CD14-positive monocyte (primary cell): ENCODE data around the gene MUTYH. TPM values are rescaled to one million over a fixed set of nuclear protein-coding genes. Genes with fewer than 3 reads are reported as not detected.

Experiments
- DNase-seq, 3 donors: peaks; one replicate each; pipeline ENCODE4 v3.0.0-alpha.2; 2011 to 2022
- H2AFZ ChIP-seq: 2 replicates; pipeline ENCODE4 v1.6.0; 2012; ENCODE audit warnings: mild to moderate bottlenecking, low read depth, low read length, inconsistent platforms; ENCODE audit not compliant: insufficient read depth, poor library complexity, severe bottlenecking
- H3K27ac ChIP-seq, 2 donors: 1 replicate in 1 of 2; 2 replicates in 1 of 2; pipeline ENCODE4 v1.5.1; 2012 to 2013; ENCODE audit warnings: low read length in 2 of 2, control low read depth in 1 of 2, inconsistent platforms in 1 of 2, low read depth in 1 of 2, mild to moderate bottlenecking in 1 of 2
- H3K27me3 ChIP-seq, 2 donors: one replicate each; pipeline versions ENCODE4 v1.6.0 to v1.6.1; 2011 to 2013; ENCODE audit warnings: low read length in 2 of 2; ENCODE audit not compliant: control insufficient read depth in 2 of 2, insufficient read depth in 2 of 2
- H3K36me3 ChIP-seq, 2 donors: replicated peaks in 1 of 2; 1 replicate in 1 of 2; 2 replicates in 1 of 2; pipeline versions ENCODE4 v1.5.1 to v1.6.1; 2012 to 2013; ENCODE audit warnings: low read length in 2 of 2, control low read depth in 1 of 2, inconsistent platforms in 1 of 2, mild to moderate bottlenecking in 1 of 2; ENCODE audit not compliant: insufficient read depth in 2 of 2, control insufficient read depth in 1 of 2
- H3K4me1 ChIP-seq, 2 donors: 1 replicate in 1 of 2; 2 replicates in 1 of 2; pipeline versions ENCODE4 v1.5.1 to v1.6.1; 2012 to 2013; ENCODE audit warnings: low read length in 2 of 2, control low read depth in 1 of 2, inconsistent platforms in 1 of 2, mild to moderate bottlenecking in 1 of 2, moderate library complexity in 1 of 2; ENCODE audit not compliant: insufficient read depth in 2 of 2, control insufficient read depth in 1 of 2
- H3K4me2 ChIP-seq: replicated peaks from 2 replicates; pipeline ENCODE3; 2012; ENCODE audit warnings: low read length, moderate library complexity, mild to moderate bottlenecking; ENCODE audit not compliant: poor library complexity, severe bottlenecking; ENCODE audit errors: extremely low read depth
- H3K4me3 ChIP-seq, 3 experiments: fragments of 200-600 bp in 1 of 3; sonication (generic) in 1 of 3; replicated peaks in 1 of 3; 1 replicate in 2 of 3; 2 replicates in 1 of 3; pipeline ENCODE4 v1.5.1; 2011 to 2013; ENCODE audit warnings: low read length in 3 of 3, mild to moderate bottlenecking in 3 of 3, control low read depth in 2 of 3, low read depth in 2 of 3, inconsistent platforms in 1 of 3, moderate library complexity in 1 of 3
- H3K79me2 ChIP-seq: 2 replicates; pipeline ENCODE4 v1.6.0; 2012; ENCODE audit warnings: mild to moderate bottlenecking, control low read depth, inconsistent platforms, low read length, moderate library complexity; ENCODE audit not compliant: insufficient read depth
- H3K9ac ChIP-seq: 2 replicates; pipeline ENCODE4 v1.6.0; 2017; ENCODE audit warnings: low read length, mild to moderate bottlenecking; ENCODE audit not compliant: insufficient read depth, poor library complexity, severe bottlenecking
- H3K9me3 ChIP-seq, 2 donors: replicated peaks in 1 of 2; 1 replicate in 1 of 2; 2 replicates in 1 of 2; pipeline versions ENCODE4 v1.5.1 to v1.6.1; 2012 to 2013; ENCODE audit warnings: low read length in 2 of 2, control low read depth in 1 of 2; ENCODE audit not compliant: control insufficient read depth in 1 of 2, insufficient read depth in 1 of 2
- H4K20me1 ChIP-seq: 2 replicates; pipeline ENCODE4 v1.6.0; 2012; ENCODE audit warnings: mild to moderate bottlenecking, low read length, control low read depth, moderate library complexity; ENCODE audit not compliant: insufficient read depth
- H3K27ac Mint-ChIP-seq, 7 donors: one replicate each; pipeline ENCODE4 v1.8.0; 2020; ENCODE audit warnings: mild to moderate bottlenecking in 7 of 7, mixed read lengths in 7 of 7, moderate library complexity in 6 of 7, inconsistent platforms in 2 of 7
- H3K27me3 Mint-ChIP-seq, 3 donors: one replicate each; pipeline ENCODE4 v1.8.0; 2021 to 2022; ENCODE audit warnings: low read depth in 3 of 3, mild to moderate bottlenecking in 3 of 3, mixed read lengths in 3 of 3, moderate library complexity in 3 of 3, inconsistent platforms in 1 of 3
- H3K36me3 Mint-ChIP-seq, 2 donors: one replicate each; pipeline ENCODE4 v1.8.0; 2020; ENCODE audit warnings: mixed read lengths in 2 of 2, inconsistent platforms in 1 of 2, mild to moderate bottlenecking in 1 of 2
- H3K4me1 Mint-ChIP-seq: one replicate; pipeline ENCODE4 v1.8.0; 2020; ENCODE audit warnings: mild to moderate bottlenecking, mixed read lengths
- H3K4me3 Mint-ChIP-seq, 2 donors: one replicate each; pipeline ENCODE4 v1.8.0; 2020; ENCODE audit warnings: mild to moderate bottlenecking in 2 of 2, mixed read lengths in 2 of 2, moderate library complexity in 1 of 2
- H3K9me3 Mint-ChIP-seq, 7 donors: one replicate each; pipeline ENCODE4 v1.8.0; 2020 to 2022; ENCODE audit warnings: mixed read lengths in 7 of 7, mild to moderate bottlenecking in 6 of 7, moderate library complexity in 6 of 7, inconsistent platforms in 2 of 7
- WGBS: methylation state at CpG from one replicate; pipeline ENCODE4 v1.1.5; 2013; ENCODE audit warnings: missing lambda C conversion rate; ENCODE audit not compliant: insufficient coverage; 5-methylcytosine and 5-hydroxymethylcytosine counted together
- intact Hi-C, 2 donors: fragments of 100-400 bp; cut with micrococcal nuclease; formaldehyde crosslinking; loops; one replicate each; pipeline versions ENCODE4 v1.15.0 to v1.15.1; 2023
- polyA plus RNA-seq, 3 donors: library from polyadenylated mRNA; depleted of rRNA in 1 of 3; unstranded in 2 of 3; stranded (reverse) in 1 of 3; fragments of 300-500 nt in 2 of 3; fragments of >200 nt in 1 of 3; fragmentation: Illumina TruSeq in 2 of 3; gene quantifications; 1 replicate in 2 of 3; 2 replicates in 1 of 3; pipeline ENCODE4 v1.2.3, GENCODE V29; 2012 to 2021
- TF ChIP-seq, protein P1 (sequence below): fragments of 200-600 bp; IDR thresholded peaks from one replicate; pipeline ENCODE4 v1.8.0; 2022; ENCODE audit warnings: antibody characterized with exemption, mild to moderate bottlenecking

MUTYH gene
- polyA plus RNA-seq, 3 donors = 6.7 to 22.9 (median 8.1) TPM

DNA sequence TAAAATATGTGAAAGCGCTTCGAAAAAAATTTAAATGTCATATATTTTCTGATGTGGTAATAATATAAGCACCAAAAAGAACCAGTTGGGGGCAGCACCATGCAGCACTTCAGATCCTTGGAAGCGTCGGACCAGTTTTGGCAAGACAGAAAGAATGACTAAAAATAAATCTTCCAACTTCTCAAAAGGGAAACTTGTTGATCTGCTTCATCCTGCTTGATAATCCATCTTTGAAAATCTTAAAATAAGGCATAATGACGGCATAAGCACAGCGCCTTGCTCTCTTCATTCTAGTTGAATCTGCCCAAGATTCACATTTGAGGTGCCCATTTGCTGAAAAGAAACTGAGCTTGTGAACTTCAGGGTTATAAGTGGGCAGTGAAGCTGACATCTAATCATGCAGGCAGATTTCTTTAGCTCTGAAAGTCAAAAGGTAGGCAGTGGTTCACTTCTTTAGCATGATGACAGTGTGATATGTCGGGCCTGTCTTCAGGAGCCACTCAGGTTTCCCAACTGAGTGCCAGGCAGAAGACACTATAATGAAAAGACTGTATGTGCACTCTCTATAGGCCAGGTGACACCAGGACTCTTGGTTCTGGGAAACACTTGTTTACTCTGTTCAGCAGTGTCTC lies 19.8 kb upstream of the MUTYH start:
- H3K36me3 Mint-ChIP-seq = peaks cover 0 to under 1% of the 10 kb centered on the region in 2 donors
- peak overlapping the region in 5 of 7 donors; percentile 5 to 68 (median 14) for H3K27ac Mint-ChIP-seq
- Histone ChIP-seq H3K9me3 (no peaks in the 10 kb centered on the region), H3K27me3 (no peaks in the 10 kb centered on the region), H3K36me3 (peaks cover 0 to 2% of the 10 kb centered on the region in 2 donors), H4K20me1 (no peaks in the 10 kb centered on the region), H3K9ac (no peak overlapping the region), H3K27ac (no peak overlapping the region), H3K4me2 (peak overlapping the region; percentile 61), H3K4me3 (peak overlapping the region in 1 of 3 experiments; percentile 41), H3K79me2 (no peaks in the 10 kb centered on the region), H3K4me1 (peaks cover 8% of the 10 kb centered on the region in 2 donors), H2AFZ (peak overlapping the region; percentile 64)
- H3K4me3 Mint-ChIP-seq = peak overlapping the region; percentile 29 to 58
- no peaks in the 10 kb centered on the region for H3K27me3 Mint-ChIP-seq
- H3K9me3 Mint-ChIP-seq = no peaks in the 10 kb centered on the region
- TF ChIP-seq, protein P1, sequence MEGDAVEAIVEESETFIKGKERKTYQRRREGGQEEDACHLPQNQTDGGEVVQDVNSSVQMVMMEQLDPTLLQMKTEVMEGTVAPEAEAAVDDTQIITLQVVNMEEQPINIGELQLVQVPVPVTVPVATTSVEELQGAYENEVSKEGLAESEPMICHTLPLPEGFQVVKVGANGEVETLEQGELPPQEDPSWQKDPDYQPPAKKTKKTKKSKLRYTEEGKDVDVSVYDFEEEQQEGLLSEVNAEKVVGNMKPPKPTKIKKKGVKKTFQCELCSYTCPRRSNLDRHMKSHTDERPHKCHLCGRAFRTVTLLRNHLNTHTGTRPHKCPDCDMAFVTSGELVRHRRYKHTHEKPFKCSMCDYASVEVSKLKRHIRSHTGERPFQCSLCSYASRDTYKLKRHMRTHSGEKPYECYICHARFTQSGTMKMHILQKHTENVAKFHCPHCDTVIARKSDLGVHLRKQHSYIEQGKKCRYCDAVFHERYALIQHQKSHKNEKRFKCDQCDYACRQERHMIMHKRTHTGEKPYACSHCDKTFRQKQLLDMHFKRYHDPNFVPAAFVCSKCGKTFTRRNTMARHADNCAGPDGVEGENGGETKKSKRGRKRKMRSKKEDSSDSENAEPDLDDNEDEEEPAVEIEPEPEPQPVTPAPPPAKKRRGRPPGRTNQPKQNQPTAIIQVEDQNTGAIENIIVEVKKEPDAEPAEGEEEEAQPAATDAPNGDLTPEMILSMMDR = peak; percentile 83
- intact Hi-C loops = loop anchor here (1.0 to 5.0 kb wide), 3 partner anchors 117 to 133 kb away; no protein-coding TSS in a partner anchor
- DNase-seq = peak; percentile 51 to 66 (median 63)
- WGBS = 27% methylated on average over 3 of the region's 7 CpGs
- peaks cover 13% of the 10 kb centered on the region for H3K4me1 Mint-ChIP-seq

DNA sequence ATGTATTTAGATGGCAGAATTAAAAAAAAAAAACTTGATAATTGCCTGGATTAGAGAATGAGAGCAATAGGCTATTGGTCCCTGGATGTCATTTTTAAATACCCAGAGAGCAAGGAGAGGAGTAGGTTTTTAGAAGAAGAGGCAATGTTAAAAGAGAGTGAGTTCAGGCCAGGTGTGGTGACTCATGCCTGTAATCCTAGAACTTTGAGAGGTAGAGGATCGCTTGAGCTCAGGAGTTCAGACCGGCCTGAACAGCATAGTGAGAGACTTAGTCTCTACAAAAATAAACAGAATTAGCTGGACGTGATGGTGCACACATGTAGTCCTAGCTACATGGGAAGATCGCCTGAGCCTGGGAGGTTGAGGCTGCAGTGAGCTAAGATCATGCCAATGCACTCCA lies 15.9 kb upstream of the MUTYH start:
- peaks cover 8% of the 10 kb centered on the region in 2 donors for H3K4me1 ChIP-seq
- H3K4me3 Mint-ChIP-seq = no peak overlapping the region
- no peaks in the 10 kb centered on the region for H3K79me2 ChIP-seq
- no peaks in the 10 kb centered on the region for H3K9me3 Mint-ChIP-seq
- no peak overlapping the region for H3K4me2 ChIP-seq
- H3K36me3 ChIP-seq = peaks cover 0 to 4% of the 10 kb centered on the region in 2 donors
- no peak overlapping the region for H2AFZ ChIP-seq
- intact Hi-C loops = no loop called here
- H3K36me3 Mint-ChIP-seq = peaks cover 2 to 9% of the 10 kb centered on the region in 2 donors
- TF ChIP-seq, protein P1 = no peak
- H3K27me3 ChIP-seq = no peaks in the 10 kb centered on the region
- no peak for DNase-seq
- 100% methylated on average over 3 of the region's 4 CpGs for WGBS
- no peaks in the 10 kb centered on the region for H3K27me3 Mint-ChIP-seq
- no peak overlapping the region for H3K27ac Mint-ChIP-seq
- H3K9me3 ChIP-seq = no peaks in the 10 kb centered on the region
- no peak overlapping the region for H3K27ac ChIP-seq
- peaks cover 11% of the 10 kb centered on the region for H3K4me1 Mint-ChIP-seq
- H3K4me3 ChIP-seq = no peak overlapping the region
- H3K9ac ChIP-seq = no peak overlapping the region
- H4K20me1 ChIP-seq = no peaks in the 10 kb centered on the region
